Type B pancreatic cell (in vitro differentiated cells): Measurements from ENCODE around the gene BRSK1. TPM values are rescaled to one million over a fixed set of nuclear protein-coding genes. Genes with fewer than 3 reads are reported as not detected.

ENCODE experiments used
- DNase-seq: peaks from one replicate; pipeline ENCODE4 v3.0.0; 2021; ENCODE audit warnings: mixed read lengths; ENCODE audit not compliant: unreplicated experiment; ENCODE audit errors: extremely low spot score
- H3K27ac Mint-ChIP-seq: 2 replicates; pipeline ENCODE4 v1.8.0; 2021; ENCODE audit warnings: mild to moderate bottlenecking, mixed read lengths
- H3K27me3 Mint-ChIP-seq: 2 replicates; pipeline ENCODE4 v1.8.0; 2021; ENCODE audit warnings: mixed read lengths
- H3K36me3 Mint-ChIP-seq: 2 replicates; pipeline ENCODE4 v1.8.0; 2021; ENCODE audit warnings: mixed read lengths
- H3K4me1 Mint-ChIP-seq: one replicate; pipeline ENCODE4 v1.8.0; 2021; ENCODE audit warnings: mixed read lengths; ENCODE audit not compliant: unreplicated experiment
- H3K4me3 Mint-ChIP-seq: 2 replicates; pipeline ENCODE4 v1.8.0; 2021; ENCODE audit warnings: mild to moderate bottlenecking, mixed read lengths
- H3K9me3 Mint-ChIP-seq: 2 replicates; pipeline ENCODE4 v1.8.0; 2021; ENCODE audit warnings: mixed read lengths
- CTCF ChIP-seq: fragments of 200-600 bp; sonication (generic); conservative IDR thresholded peaks from 2 replicates; pipeline ENCODE4 v1.5.0; 2021; ENCODE audit warnings: antibody characterized with exemption, mild to moderate bottlenecking
- total RNA-seq: library from RNA; stranded (reverse); gene quantifications from 2 replicates; pipeline ENCODE4 v1.2.1, GENCODE V29; 2021; ENCODE audit warnings: low replicate concordance

The BRSK1 gene
- total RNA-seq, 1 donor from 2014 or later, result 32.3 TPM

- no peaks in the 10 kb centered on the region for H3K36me3 Mint-ChIP-seq
- TF ChIP-seq CTCF, result no peak
- DNase-seq, result no peak
- H3K4me1 Mint-ChIP-seq, result peaks cover 40% of the 10 kb centered on the region
- no peaks in the 10 kb centered on the region for H3K9me3 Mint-ChIP-seq
- peak overlapping the region; percentile 97 for H3K4me3 Mint-ChIP-seq
- peak overlapping the region; percentile 95 for H3K27ac Mint-ChIP-seq
- H3K27me3 Mint-ChIP-seq, result no peaks in the 10 kb centered on the region
These were observed 27.0 kb upstream of the BRSK1 start for GRCh38 chr19:55256562-55257460.

DNA sequence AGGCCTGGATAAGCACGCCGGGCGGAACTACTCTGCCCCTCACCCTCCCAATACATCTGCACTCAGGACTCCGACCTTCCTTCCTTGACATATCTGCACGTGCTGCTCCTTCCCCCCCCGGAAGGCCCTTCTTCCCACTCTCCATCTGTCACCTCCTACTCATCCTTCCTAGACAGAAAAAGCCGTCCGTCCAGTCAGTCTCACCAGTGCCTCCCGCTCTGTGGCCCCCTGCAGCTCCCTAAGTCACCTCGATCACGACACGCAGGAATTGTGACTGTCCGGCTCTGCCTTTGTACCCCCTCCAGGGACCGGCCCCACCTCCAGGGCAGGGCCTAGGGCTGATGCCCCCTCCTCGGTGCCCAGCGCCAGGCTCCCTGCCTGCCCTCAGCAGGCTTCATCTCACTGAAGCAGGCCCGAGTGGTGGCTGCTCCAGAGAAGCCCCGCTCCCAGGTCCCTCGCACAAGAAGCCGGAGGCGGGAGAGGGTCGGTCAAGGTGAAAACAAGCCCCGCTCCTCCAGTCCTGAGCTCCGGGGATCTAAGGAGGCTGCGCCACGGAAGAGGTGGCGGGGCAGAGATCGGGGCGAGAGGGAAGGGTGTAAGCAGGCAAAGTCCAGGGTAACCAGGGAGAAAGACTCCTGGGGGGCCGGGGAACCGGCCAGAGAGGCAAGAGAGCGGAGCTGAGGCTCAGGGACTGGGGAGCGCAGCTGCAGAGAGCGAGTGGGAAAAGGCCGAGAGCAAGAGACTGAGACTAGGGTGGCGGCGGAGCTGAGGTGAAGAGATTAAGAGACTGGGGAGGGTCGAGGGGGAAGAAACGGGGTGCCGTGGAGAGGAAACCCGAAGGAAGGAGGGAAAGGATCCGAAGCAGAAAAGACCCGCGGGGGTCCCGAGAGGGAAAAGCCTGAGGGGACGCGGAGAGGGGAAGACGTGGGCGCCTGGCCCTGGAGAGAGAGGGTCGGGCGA lies 26.1 kb upstream of the BRSK1 start:
- no peak for DNase-seq
- peaks cover 3% of the 10 kb centered on the region for H3K36me3 Mint-ChIP-seq
- H3K27ac Mint-ChIP-seq, result peak overlapping the region; percentile 95
- no peaks in the 10 kb centered on the region for H3K27me3 Mint-ChIP-seq
- no peak for TF ChIP-seq CTCF
- peaks cover 39% of the 10 kb centered on the region for H3K4me1 Mint-ChIP-seq
- no peaks in the 10 kb centered on the region for H3K9me3 Mint-ChIP-seq
- peak overlapping the region; percentile 97 for H3K4me3 Mint-ChIP-seq

DNA sequence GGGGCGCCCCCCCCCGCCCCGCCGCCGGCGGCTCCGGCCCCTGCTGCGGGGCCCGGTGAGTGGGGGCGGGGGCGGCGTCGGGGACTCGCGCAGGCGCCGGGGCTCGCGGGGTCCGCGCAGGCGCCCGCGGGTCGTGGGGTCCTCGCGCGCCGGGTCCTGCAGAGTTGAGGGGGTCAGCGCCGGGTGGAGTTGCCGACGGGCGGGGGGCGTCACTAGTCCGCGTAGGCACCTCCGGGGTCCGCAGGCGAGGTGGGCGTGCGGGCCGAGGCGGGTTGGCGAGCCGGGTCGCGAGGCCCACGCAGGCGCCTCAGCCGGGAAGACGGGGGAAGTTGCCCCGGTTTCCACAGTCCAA lies 25.3 kb upstream of the BRSK1 start:
- Mint-ChIP-seq H3K27me3 (no peaks in the 10 kb centered on the region), H3K4me3 (peak overlapping the region; percentile 94), H3K4me1 (peaks cover 37% of the 10 kb centered on the region), H3K27ac (no peak overlapping the region), H3K9me3 (no peaks in the 10 kb centered on the region), H3K36me3 (peaks cover 9% of the 10 kb centered on the region)
- DNase-seq, result no peak
- no peak for TF ChIP-seq CTCF

DNA sequence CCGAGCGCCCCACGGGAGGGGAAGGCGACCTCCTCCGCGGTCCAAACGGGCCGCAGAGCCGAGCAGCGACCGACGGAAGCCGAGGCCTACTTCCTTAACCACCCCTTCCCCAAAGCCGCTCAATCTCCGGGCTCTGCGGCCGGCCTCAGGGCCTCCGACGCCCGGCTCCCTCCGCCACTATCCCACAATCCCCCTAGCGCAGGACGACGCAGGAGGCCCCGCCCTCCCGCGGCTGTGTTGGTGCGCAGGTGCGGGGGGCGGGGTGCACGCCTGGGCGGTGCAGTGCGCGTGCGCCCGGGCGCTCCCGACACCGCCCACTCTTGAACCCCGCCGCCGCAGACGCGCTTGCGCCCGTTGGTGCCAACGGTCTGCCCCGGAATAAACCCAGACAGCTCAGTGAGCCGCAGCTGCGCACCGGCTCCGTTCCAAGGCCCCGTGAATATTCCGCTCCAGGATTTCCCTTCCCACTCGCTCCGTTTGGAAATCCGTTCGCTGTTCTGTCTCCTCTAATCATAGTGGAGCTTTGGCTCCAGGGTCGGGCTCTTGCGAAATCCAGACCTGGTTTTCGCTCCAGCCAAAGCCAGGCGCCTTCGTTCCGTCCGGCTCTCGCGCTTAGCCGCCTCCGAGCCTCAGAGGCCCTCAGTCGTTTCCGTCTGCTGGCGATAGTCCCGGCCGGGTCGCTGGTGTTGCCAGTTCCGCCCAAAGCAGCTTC lies 24.8 kb upstream of the BRSK1 start, which contains the start of gene PPP6R1:
TSS of gene PPP6R1 (minus strand) at position 190 of the 712 bp plus-strand sequence. CDS start 11,914 bp downstream, outside the sequence.
- peaks cover 32% of the 10 kb centered on the region for H3K4me1 Mint-ChIP-seq
- H3K4me3 Mint-ChIP-seq, result peak within 1 kb of the TSS; percentile 97
- H3K9me3 Mint-ChIP-seq, result no peaks in the 10 kb centered on the region
- H3K27ac Mint-ChIP-seq, result peak within 1 kb of the TSS; percentile 96
- H3K27me3 Mint-ChIP-seq, result no peaks in the 10 kb centered on the region
- TF ChIP-seq CTCF, result no peak
- peaks cover 10% of the 10 kb centered on the region for H3K36me3 Mint-ChIP-seq
- DNase-seq, result peak; percentile 98
